ENCODE measurements around the gene EFNB3. TPM values are rescaled to one million over a fixed set of nuclear protein-coding genes. Genes with fewer than 3 reads are reported as not detected.
A peak's percentile ranks its signal among the peaks of the same experiment; 100 is the strongest.

The EFNB3 gene
- total RNA-seq, 1 experiment from 2014 or later = not detected

GRCh38 chr17:7711051-7711755 is 6.2 kb downstream of the EFNB3 start:
- Histone ChIP-seq H4K20me1 (ENCODE audit: insufficient read depth, low read depth, low read length) (no peaks in the 10 kb centered on the region), H3K9ac (ENCODE audit: low read length) (no peak overlapping the region), H3K36me3 (ENCODE audit: insufficient read depth, low read length) (no peaks in the 10 kb centered on the region), H3K27ac (ENCODE audit: low read length) (no peak overlapping the region), H3K4me1 (ENCODE audit: low read length) (peaks cover 10% of the 10 kb centered on the region), H3K4me2 (ENCODE audit: low read depth, low read length, poor library complexity, severe bottlenecking) (no peak overlapping the region), H2AFZ (ENCODE audit: low read length) (no peak overlapping the region), H3K27me3 (ENCODE audit: low read length) (no peaks in the 10 kb centered on the region), H3K9me2 (replicated peaks; ENCODE audit: insufficient read depth, low read length) (no peaks in the 10 kb centered on the region), H3K9me3 (ENCODE audit: low read length) (no peaks in the 10 kb centered on the region), H3K79me2 (ENCODE audit: low read length) (no peaks in the 10 kb centered on the region), H3K4me3 (ENCODE audit: low read length) (no peak overlapping the region)
- peak; percentile 61 for DNase-seq

- DNase-seq = no peak
- Histone ChIP-seq H3K79me2 (ENCODE audit: low read length) (no peaks in the 10 kb centered on the region), H3K36me3 (ENCODE audit: insufficient read depth, low read length) (no peaks in the 10 kb centered on the region), H3K9ac (ENCODE audit: low read length) (no peak overlapping the region), H3K27me3 (ENCODE audit: low read length) (no peaks in the 10 kb centered on the region), H3K4me1 (ENCODE audit: low read length) (peaks cover 19% of the 10 kb centered on the region), H3K4me3 (ENCODE audit: low read length) (no peak overlapping the region), H2AFZ (ENCODE audit: low read length) (no peak overlapping the region), H3K27ac (ENCODE audit: low read length) (no peak overlapping the region), H4K20me1 (ENCODE audit: insufficient read depth, low read depth, low read length) (no peaks in the 10 kb centered on the region), H3K9me3 (ENCODE audit: low read length) (no peaks in the 10 kb centered on the region), H3K4me2 (ENCODE audit: low read depth, low read length, poor library complexity, severe bottlenecking) (no peak overlapping the region), H3K9me2 (replicated peaks; ENCODE audit: insufficient read depth, low read length) (no peaks in the 10 kb centered on the region)
Measured at GRCh38 chr17:7712111-7712771, 7.2 kb downstream of the EFNB3 start.

GRCh38 chr17:7713782-7714181 is 8.8 kb downstream of the EFNB3 start:
- H4K20me1 ChIP-seq (ENCODE audit: insufficient read depth, low read depth, low read length) = no peaks in the 10 kb centered on the region
- no peak overlapping the region for H3K4me2 ChIP-seq (ENCODE audit: low read depth, low read length, poor library complexity, severe bottlenecking)
- H3K27me3 ChIP-seq (ENCODE audit: low read length) = no peaks in the 10 kb centered on the region
- H3K4me1 ChIP-seq (ENCODE audit: low read length) = peaks cover 27% of the 10 kb centered on the region
- H3K36me3 ChIP-seq (ENCODE audit: insufficient read depth, low read length) = no peaks in the 10 kb centered on the region
- H3K27ac ChIP-seq (ENCODE audit: low read length) = no peak overlapping the region
- DNase-seq = no peak
- no peak overlapping the region for H2AFZ ChIP-seq (ENCODE audit: low read length)
- H3K79me2 ChIP-seq (ENCODE audit: low read length) = no peaks in the 10 kb centered on the region
- no peaks in the 10 kb centered on the region for H3K9me2 ChIP-seq (replicated peaks; ENCODE audit: insufficient read depth, low read length)
- no peaks in the 10 kb centered on the region for H3K9me3 ChIP-seq (ENCODE audit: low read length)
- no peak overlapping the region for H3K4me3 ChIP-seq (ENCODE audit: low read length)
- H3K9ac ChIP-seq (ENCODE audit: low read length) = no peak overlapping the region

- H3K27me3 ChIP-seq (ENCODE audit: low read length) = no peaks in the 10 kb centered on the region
- H3K4me3 ChIP-seq (ENCODE audit: low read length) = no peak overlapping the region
- H3K27ac ChIP-seq (ENCODE audit: low read length) = no peak overlapping the region
- no peak for DNase-seq
- H3K4me2 ChIP-seq (ENCODE audit: low read depth, low read length, poor library complexity, severe bottlenecking) = no peak overlapping the region
- no peaks in the 10 kb centered on the region for H3K79me2 ChIP-seq (ENCODE audit: low read length)
- H3K9ac ChIP-seq (ENCODE audit: low read length) = no peak overlapping the region
- no peak overlapping the region for H2AFZ ChIP-seq (ENCODE audit: low read length)
- no peaks in the 10 kb centered on the region for H3K9me3 ChIP-seq (ENCODE audit: low read length)
- peaks cover 23% of the 10 kb centered on the region for H3K4me1 ChIP-seq (ENCODE audit: low read length)
- no peaks in the 10 kb centered on the region for H3K36me3 ChIP-seq (ENCODE audit: insufficient read depth, low read length)
- no peaks in the 10 kb centered on the region for H4K20me1 ChIP-seq (ENCODE audit: insufficient read depth, low read depth, low read length)
- H3K9me2 ChIP-seq (replicated peaks; ENCODE audit: insufficient read depth, low read length) = no peaks in the 10 kb centered on the region
Measured at GRCh38 chr17:7714721-7715594, 10.0 kb downstream of the EFNB3 start.

- Histone ChIP-seq H3K4me1 (ENCODE audit: low read length) (peaks cover 17% of the 10 kb centered on the region), H4K20me1 (ENCODE audit: insufficient read depth, low read depth, low read length) (no peaks in the 10 kb centered on the region), H2AFZ (ENCODE audit: low read length) (no peak overlapping the region), H3K79me2 (ENCODE audit: low read length) (no peaks in the 10 kb centered on the region), H3K9me3 (ENCODE audit: low read length) (no peaks in the 10 kb centered on the region), H3K27me3 (ENCODE audit: low read length) (no peaks in the 10 kb centered on the region), H3K27ac (ENCODE audit: low read length) (no peak overlapping the region), H3K9me2 (replicated peaks; ENCODE audit: insufficient read depth, low read length) (no peaks in the 10 kb centered on the region), H3K4me2 (ENCODE audit: low read depth, low read length, poor library complexity, severe bottlenecking) (peak overlapping the region; percentile 86), H3K36me3 (ENCODE audit: insufficient read depth, low read length) (no peaks in the 10 kb centered on the region), H3K4me3 (ENCODE audit: low read length) (peak overlapping the region; percentile 68; the same call in 1 of the 2 replicates), H3K9ac (ENCODE audit: low read length) (peak overlapping the region; percentile 64)
- no peak for DNase-seq
Measured at GRCh38 chr17:7715936-7716886, 11.2 kb downstream of the EFNB3 start.

GRCh38 chr17:7716901-7717755 is 12.1 kb downstream of the EFNB3 start, which contains the start of gene DNAH2:
Gene DNAH2 (plus strand): TSS chr17:7717744. CDS start chr17:7719735, 1,991 bp downstream.
- peak within 1 kb of the TSS; percentile 94 for H2AFZ ChIP-seq (ENCODE audit: low read length)
- H3K4me3 ChIP-seq (ENCODE audit: low read length) = peak within 1 kb of the TSS; percentile 68
- H3K4me2 ChIP-seq (ENCODE audit: low read depth, low read length, poor library complexity, severe bottlenecking) = peak within 1 kb of the TSS; percentile 86
- peaks cover 17% of the 10 kb centered on the region for H3K4me1 ChIP-seq (ENCODE audit: low read length)
- peak; percentile 88 for DNase-seq
- H3K9me2 ChIP-seq (replicated peaks; ENCODE audit: insufficient read depth, low read length) = no peaks in the 10 kb centered on the region
- no peaks in the 10 kb centered on the region for H4K20me1 ChIP-seq (ENCODE audit: insufficient read depth, low read depth, low read length)
- no peaks in the 10 kb centered on the region for H3K79me2 ChIP-seq (ENCODE audit: low read length)
- no peak within 1 kb of the TSS for H3K27ac ChIP-seq (ENCODE audit: low read length)
- H3K27me3 ChIP-seq (ENCODE audit: low read length) = no peaks in the 10 kb centered on the region
- no peaks in the 10 kb centered on the region for H3K36me3 ChIP-seq (ENCODE audit: insufficient read depth, low read length)
- H3K9ac ChIP-seq (ENCODE audit: low read length) = peak within 1 kb of the TSS; percentile 64
- H3K9me3 ChIP-seq (ENCODE audit: low read length) = no peaks in the 10 kb centered on the region

- no peaks in the 10 kb centered on the region for H3K9me3 ChIP-seq (ENCODE audit: low read length)
- peak overlapping the region; percentile 86 for H3K4me2 ChIP-seq (ENCODE audit: low read depth, low read length, poor library complexity, severe bottlenecking)
- H3K27ac ChIP-seq (ENCODE audit: low read length) = no peak overlapping the region
- H3K9ac ChIP-seq (ENCODE audit: low read length) = peak overlapping the region; percentile 64
- H3K9me2 ChIP-seq (replicated peaks; ENCODE audit: insufficient read depth, low read length) = no peaks in the 10 kb centered on the region
- H3K36me3 ChIP-seq (ENCODE audit: insufficient read depth, low read length) = no peaks in the 10 kb centered on the region
- no peaks in the 10 kb centered on the region for H3K27me3 ChIP-seq (ENCODE audit: low read length)
- H3K4me3 ChIP-seq (ENCODE audit: low read length) = peak overlapping the region; percentile 68
- H3K4me1 ChIP-seq (ENCODE audit: low read length) = peaks cover 17% of the 10 kb centered on the region
- no peaks in the 10 kb centered on the region for H3K79me2 ChIP-seq (ENCODE audit: low read length)
- DNase-seq = no peak
- H4K20me1 ChIP-seq (ENCODE audit: insufficient read depth, low read depth, low read length) = no peaks in the 10 kb centered on the region
- no peak overlapping the region for H2AFZ ChIP-seq (ENCODE audit: low read length)
Measured at GRCh38 chr17:7717756-7718350, 12.9 kb downstream of the EFNB3 start.

Data from Karpas-422 (cell line).